ENCODE data around the gene TMEM120A. TPM values are rescaled to one million over a fixed set of nuclear protein-coding genes. Genes with fewer than 3 reads are reported as not detected.

Gene TMEM120A
- total RNA-seq, 1 experiment from 2014 or later: 29.3 TPM

- DNase-seq (ENCODE audit: low spot score): no peak
These were observed 34.0 kb downstream of the TMEM120A start for GRCh38 chr7:75960372-75960771.

DNA sequence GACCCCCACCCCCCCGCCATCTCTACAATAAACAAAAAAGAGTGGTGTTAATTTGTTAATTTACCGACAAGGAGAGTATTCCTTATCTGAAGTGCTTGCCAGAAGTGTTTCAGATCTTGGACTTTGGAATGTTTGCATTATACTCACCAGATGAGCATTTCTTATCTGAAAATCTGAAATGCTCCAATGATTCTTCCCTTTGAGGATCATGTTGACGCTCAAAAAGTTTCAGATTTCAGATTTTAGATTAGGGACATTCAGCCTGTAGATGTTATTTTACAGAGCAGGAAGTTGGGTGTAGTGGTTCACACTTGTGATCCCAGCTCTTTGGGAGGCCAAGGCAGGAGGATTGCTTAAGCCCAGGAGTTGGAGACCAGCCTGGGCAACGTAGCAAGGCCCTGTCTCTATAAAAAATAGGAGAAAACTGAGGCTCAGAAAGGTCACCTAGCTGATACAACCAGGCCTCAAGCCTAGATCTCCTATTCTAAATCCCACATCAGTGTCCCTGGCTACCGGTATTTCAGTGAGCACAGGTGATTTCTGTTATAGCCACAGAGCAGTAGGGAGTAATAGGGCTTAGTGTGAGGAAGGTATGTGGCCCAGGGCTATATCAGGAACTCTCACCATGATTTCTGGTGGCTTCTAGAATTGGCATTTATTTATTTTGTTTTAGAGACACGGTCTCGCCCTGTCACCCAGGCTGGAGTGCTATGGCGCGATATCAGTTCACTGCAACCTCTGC, 35.4 kb downstream of the TMEM120A start:
- DNase-seq (ENCODE audit: low spot score): peak; percentile 65

- peak; percentile 96 for DNase-seq (ENCODE audit: low spot score)
These were observed 37.2 kb downstream of the TMEM120A start for GRCh38 chr7:75957021-75957736.

DNA sequence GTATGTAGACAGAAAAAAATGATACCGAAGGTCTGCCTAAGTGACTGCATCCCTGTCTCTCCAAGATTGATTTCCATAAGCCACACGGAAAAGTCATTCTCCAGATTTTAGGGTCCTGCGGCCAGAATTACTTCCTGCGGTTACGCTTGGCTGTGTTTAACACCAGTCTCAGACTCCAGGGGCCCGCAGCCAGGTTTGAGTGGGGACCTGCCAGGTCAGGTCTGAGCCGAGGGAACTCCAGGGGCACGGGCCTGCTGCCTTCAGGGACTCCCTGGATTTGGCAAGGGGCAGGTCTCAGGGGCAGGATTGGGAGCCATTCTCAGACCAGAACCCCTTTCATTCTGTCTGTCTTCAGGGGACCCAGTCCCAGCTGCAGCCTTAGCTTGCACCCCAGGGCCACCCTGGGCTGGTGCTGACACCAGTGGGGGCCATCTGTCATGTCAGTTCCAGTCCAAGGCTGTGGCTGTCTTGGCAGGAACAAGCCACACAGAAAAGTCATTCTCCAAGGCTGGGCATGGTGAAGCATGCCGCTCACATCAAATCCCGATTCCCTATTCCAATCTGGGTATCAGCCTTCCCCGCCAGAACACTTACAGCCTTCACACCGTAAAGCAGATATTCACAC, 39.0 kb downstream of the TMEM120A start:
- no peak for DNase-seq (ENCODE audit: low spot score)

GRCh38 chr7:75953931-75954330, 40.5 kb downstream of the TMEM120A start:
- DNase-seq (ENCODE audit: low spot score): no peak

DNA sequence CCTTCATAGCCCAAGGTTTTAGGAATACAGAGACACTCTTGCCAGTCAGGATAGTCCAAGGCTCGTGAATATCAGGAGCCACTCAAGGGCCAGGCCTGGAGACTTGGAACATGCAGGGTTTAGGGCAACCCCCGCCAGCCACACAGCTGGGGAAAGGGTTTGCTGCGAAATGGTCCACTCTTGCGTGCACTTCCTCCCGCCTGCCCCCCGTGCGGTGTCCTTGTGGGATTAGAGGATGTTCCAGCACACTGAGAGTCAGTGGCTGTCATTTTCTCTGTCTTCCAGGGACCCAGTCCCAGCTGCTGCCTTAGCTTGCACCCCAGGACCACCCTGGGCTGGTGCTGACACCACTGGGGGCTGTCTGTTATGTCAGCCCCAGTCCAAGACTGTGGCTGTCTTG, 41.0 kb downstream of the TMEM120A start:
- DNase-seq (ENCODE audit: low spot score): no peak

DNA sequence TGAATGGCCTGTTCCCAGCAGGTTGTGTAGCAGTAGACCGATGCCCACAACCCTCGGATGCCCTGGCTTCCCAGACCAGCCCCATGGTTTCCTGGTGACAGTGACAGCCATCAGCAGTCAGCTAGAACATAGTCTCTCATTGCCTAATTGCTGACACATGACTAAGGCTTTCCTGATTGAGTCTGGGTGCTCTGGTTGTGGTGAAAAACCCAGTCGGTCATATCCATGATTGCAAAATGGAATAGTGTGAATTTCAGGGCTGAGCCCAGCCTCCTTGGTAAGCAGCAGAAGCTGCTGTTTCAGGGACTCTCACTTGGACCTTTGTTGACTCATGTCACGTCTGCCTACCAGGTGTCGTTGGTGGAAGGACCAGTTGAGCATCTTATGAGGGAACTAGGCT, 42.9 kb downstream of the TMEM120A start:
- no peak for DNase-seq (ENCODE audit: low spot score)

GRCh38 chr7:75950111-75950681, 44.2 kb downstream of the TMEM120A start:
- peak; percentile 14 for DNase-seq (ENCODE audit: low spot score)

GRCh38 chr7:75948179-75948578, 46.2 kb downstream of the TMEM120A start:
- DNase-seq (ENCODE audit: low spot score): no peak

GRCh38 chr7:75946207-75946855, 48.1 kb downstream of the TMEM120A start:
- DNase-seq (ENCODE audit: low spot score): no peak

DNA sequence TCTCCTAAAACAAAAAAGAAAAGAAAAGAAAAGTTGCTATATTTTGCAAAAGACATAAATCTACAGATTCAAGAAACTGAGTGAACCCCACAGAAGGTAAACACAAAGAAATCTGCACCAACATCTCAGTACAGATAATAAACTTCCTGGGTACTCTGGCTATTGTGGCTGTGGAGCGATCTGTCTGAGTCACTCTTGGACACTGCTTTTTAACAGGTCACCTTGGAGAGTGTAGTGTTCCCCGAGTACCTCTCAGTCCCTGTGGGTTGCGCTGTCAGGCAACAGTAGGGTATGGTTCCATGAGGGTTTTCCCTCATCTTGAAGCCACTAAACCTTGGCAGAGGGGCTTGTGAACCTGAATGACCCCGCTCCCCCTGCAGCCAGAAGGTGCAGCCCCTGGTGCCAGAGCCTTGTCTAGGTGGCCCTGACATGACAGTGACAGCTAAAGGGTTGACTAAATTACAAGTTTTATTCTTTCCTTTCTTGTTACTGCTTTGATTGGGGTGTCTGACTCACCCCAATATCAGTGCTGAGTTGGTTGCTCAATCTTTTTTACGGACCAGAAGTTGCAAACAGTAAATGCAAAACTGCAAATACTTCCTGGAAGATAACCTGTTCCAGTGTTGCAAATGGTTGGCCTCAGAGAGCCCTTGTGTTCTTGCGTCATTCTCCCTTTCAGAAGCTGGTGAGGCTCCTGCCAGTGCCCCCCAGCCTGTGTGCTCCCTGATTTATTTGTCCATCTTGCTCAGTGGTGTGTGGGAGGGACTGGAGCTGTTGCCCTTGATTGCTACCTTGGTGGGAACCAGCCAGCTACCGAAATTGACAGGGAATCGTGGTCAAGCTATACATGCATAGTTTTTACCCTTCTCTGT, 48.9 kb downstream of the TMEM120A start:
- peak; percentile 64 for DNase-seq (ENCODE audit: low spot score)

- DNase-seq (ENCODE audit: low spot score): no peak
These were observed 49.9 kb downstream of the TMEM120A start for GRCh38 chr7:75944507-75944906.

- peak; percentile 48 for DNase-seq (ENCODE audit: low spot score)
These were observed 50.5 kb downstream of the TMEM120A start for GRCh38 chr7:75943864-75944263.

DNA sequence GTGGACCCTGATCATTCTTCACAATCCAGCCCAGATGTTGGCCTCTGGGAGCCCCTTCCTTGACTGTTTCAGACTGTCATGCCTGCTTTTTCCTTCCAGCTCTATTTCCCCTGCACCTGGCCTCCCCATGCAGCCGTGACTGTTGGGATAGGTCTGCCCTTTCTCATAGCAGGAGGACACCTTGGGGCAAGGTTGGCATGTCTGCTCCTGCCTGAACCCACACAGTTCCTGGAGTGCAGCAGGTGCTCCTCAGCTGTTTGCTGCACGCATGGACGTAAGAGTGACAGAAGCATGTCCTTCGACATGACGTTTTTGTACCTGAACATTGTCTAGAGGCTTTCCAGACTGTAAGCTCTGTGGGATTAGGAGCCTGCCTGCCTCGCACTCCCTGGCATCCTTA, 55.5 kb downstream of the TMEM120A start:
- DNase-seq (ENCODE audit: low spot score): no peak

DNA sequence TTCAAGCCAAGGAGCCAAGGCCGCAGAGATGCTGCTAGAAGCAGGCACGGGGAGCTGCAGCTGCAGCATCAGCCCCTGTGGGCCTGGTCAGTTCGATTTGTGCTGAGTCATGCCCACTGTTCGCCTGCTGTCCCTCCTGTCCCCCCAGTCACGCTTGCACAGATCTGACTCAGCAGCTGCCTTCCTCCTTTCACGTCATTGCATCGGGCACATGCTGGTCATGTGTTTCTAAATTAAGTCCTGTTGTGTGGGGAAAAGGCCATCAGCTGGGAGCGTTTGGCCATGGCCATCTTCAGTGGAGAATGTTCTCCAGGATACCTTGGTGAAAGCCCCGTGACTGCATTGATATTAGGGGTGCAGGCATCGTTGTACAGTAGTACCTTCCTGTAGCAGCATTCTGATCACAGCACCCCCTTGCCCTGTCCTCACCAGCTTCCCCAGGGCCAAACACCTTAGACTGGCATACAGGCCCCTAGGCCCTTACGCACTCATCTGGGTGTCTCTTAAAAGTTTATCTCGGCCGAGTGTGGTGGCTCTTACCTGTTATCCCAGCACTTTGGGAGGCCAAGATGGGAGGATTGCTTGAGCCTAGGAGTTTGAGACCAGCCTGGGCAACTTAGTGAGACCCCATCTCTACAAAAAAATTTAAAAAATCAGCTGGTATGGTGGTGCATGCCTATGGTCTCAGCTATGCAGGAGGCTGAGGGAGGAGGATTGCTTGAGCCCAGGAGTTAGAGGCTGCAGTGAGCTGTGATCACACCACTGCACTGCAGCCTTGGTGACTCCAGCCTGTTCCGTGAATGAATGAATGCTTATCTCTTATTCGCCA, 56.2 kb downstream of the TMEM120A start:
- no peak for DNase-seq (ENCODE audit: low spot score)

Small RNAs within 50 kb of the gene (small RNA-seq; reads per million reads assigned to genes)
- 1.4 reads per million, percentile 50 among the genes with 10 or more reads in this experiment for gene SNORA14A

Other genes with a start within 250 kb of the TMEM120A start
- gene CCL26, start 222.4 kb downstream of the TMEM120A start, total RNA-seq (2014; rRNA removed; shearing (Covaris generic)): not detected in 2 replicates
- not detected in 2 replicates for gene CCL24, start 180.8 kb downstream of the TMEM120A start, total RNA-seq (2014; rRNA removed; shearing (Covaris generic))
- gene RHBDD2, start 115.6 kb downstream of the TMEM120A start, total RNA-seq (2014; rRNA removed; shearing (Covaris generic)): 53.8 and 58.7 TPM in 2 replicates
- 222 and 263 TPM in 2 replicates for gene POR, start 79.4 kb downstream of the TMEM120A start, total RNA-seq (2014; rRNA removed; shearing (Covaris generic))
- 38.3 and 44.2 TPM in 2 replicates for gene STYXL1, start 53.4 kb upstream of the TMEM120A start, total RNA-seq (2014; rRNA removed; shearing (Covaris generic))
- gene MDH2, start 53.5 kb upstream of the TMEM120A start, total RNA-seq (2014; rRNA removed; shearing (Covaris generic)): 188 and 199 TPM in 2 replicates
- 0.05 TPM in 1 of 2 replicates, not detected in the other for gene SRRM3, start 207.3 kb upstream of the TMEM120A start, total RNA-seq (2014; rRNA removed; shearing (Covaris generic))